CD14-positive monocyte (primary cell): Measurements from ENCODE around the gene TSGA10IP. TPM values are rescaled to one million over a fixed set of nuclear protein-coding genes. Genes with fewer than 3 reads are reported as not detected.

ENCODE experiments used
- DNase-seq, 3 donors: peaks; one replicate each; pipeline ENCODE4 v3.0.0-alpha.2; 2011 to 2022
- H2AFZ ChIP-seq: 2 replicates; pipeline ENCODE4 v1.6.0; 2012; ENCODE audit warnings: mild to moderate bottlenecking, low read depth, low read length, inconsistent platforms; ENCODE audit not compliant: insufficient read depth, poor library complexity, severe bottlenecking
- H3K27ac ChIP-seq, 2 donors: 1 replicate in 1 of 2; 2 replicates in 1 of 2; pipeline ENCODE4 v1.5.1; 2012 to 2013; ENCODE audit warnings: low read length in 2 of 2, control low read depth in 1 of 2, inconsistent platforms in 1 of 2, low read depth in 1 of 2, mild to moderate bottlenecking in 1 of 2
- H3K27me3 ChIP-seq, 2 donors: one replicate each; pipeline versions ENCODE4 v1.6.0 to v1.6.1; 2011 to 2013; ENCODE audit warnings: low read length in 2 of 2; ENCODE audit not compliant: control insufficient read depth in 2 of 2, insufficient read depth in 2 of 2
- H3K36me3 ChIP-seq, 2 donors: replicated peaks in 1 of 2; 1 replicate in 1 of 2; 2 replicates in 1 of 2; pipeline versions ENCODE4 v1.5.1 to v1.6.1; 2012 to 2013; ENCODE audit warnings: low read length in 2 of 2, control low read depth in 1 of 2, inconsistent platforms in 1 of 2, mild to moderate bottlenecking in 1 of 2; ENCODE audit not compliant: insufficient read depth in 2 of 2, control insufficient read depth in 1 of 2
- H3K4me1 ChIP-seq, 2 donors: 1 replicate in 1 of 2; 2 replicates in 1 of 2; pipeline versions ENCODE4 v1.5.1 to v1.6.1; 2012 to 2013; ENCODE audit warnings: low read length in 2 of 2, control low read depth in 1 of 2, inconsistent platforms in 1 of 2, mild to moderate bottlenecking in 1 of 2, moderate library complexity in 1 of 2; ENCODE audit not compliant: insufficient read depth in 2 of 2, control insufficient read depth in 1 of 2
- H3K4me2 ChIP-seq: replicated peaks from 2 replicates; pipeline ENCODE3; 2012; ENCODE audit warnings: low read length, moderate library complexity, mild to moderate bottlenecking; ENCODE audit not compliant: poor library complexity, severe bottlenecking; ENCODE audit errors: extremely low read depth
- H3K4me3 ChIP-seq, 3 experiments: fragments of 200-600 bp in 1 of 3; sonication (generic) in 1 of 3; replicated peaks in 1 of 3; 1 replicate in 2 of 3; 2 replicates in 1 of 3; pipeline ENCODE4 v1.5.1; 2011 to 2013; ENCODE audit warnings: low read length in 3 of 3, mild to moderate bottlenecking in 3 of 3, control low read depth in 2 of 3, low read depth in 2 of 3, inconsistent platforms in 1 of 3, moderate library complexity in 1 of 3
- H3K79me2 ChIP-seq: 2 replicates; pipeline ENCODE4 v1.6.0; 2012; ENCODE audit warnings: mild to moderate bottlenecking, control low read depth, inconsistent platforms, low read length, moderate library complexity; ENCODE audit not compliant: insufficient read depth
- H3K9ac ChIP-seq: 2 replicates; pipeline ENCODE4 v1.6.0; 2017; ENCODE audit warnings: low read length, mild to moderate bottlenecking; ENCODE audit not compliant: insufficient read depth, poor library complexity, severe bottlenecking
- H3K9me3 ChIP-seq, 2 donors: replicated peaks in 1 of 2; 1 replicate in 1 of 2; 2 replicates in 1 of 2; pipeline versions ENCODE4 v1.5.1 to v1.6.1; 2012 to 2013; ENCODE audit warnings: low read length in 2 of 2, control low read depth in 1 of 2; ENCODE audit not compliant: control insufficient read depth in 1 of 2, insufficient read depth in 1 of 2
- H4K20me1 ChIP-seq: 2 replicates; pipeline ENCODE4 v1.6.0; 2012; ENCODE audit warnings: mild to moderate bottlenecking, low read length, control low read depth, moderate library complexity; ENCODE audit not compliant: insufficient read depth
- H3K27ac Mint-ChIP-seq, 7 donors: one replicate each; pipeline ENCODE4 v1.8.0; 2020; ENCODE audit warnings: mild to moderate bottlenecking in 7 of 7, mixed read lengths in 7 of 7, moderate library complexity in 6 of 7, inconsistent platforms in 2 of 7
- H3K27me3 Mint-ChIP-seq, 3 donors: one replicate each; pipeline ENCODE4 v1.8.0; 2021 to 2022; ENCODE audit warnings: low read depth in 3 of 3, mild to moderate bottlenecking in 3 of 3, mixed read lengths in 3 of 3, moderate library complexity in 3 of 3, inconsistent platforms in 1 of 3
- H3K36me3 Mint-ChIP-seq, 2 donors: one replicate each; pipeline ENCODE4 v1.8.0; 2020; ENCODE audit warnings: mixed read lengths in 2 of 2, inconsistent platforms in 1 of 2, mild to moderate bottlenecking in 1 of 2
- H3K4me1 Mint-ChIP-seq: one replicate; pipeline ENCODE4 v1.8.0; 2020; ENCODE audit warnings: mild to moderate bottlenecking, mixed read lengths
- H3K4me3 Mint-ChIP-seq, 2 donors: one replicate each; pipeline ENCODE4 v1.8.0; 2020; ENCODE audit warnings: mild to moderate bottlenecking in 2 of 2, mixed read lengths in 2 of 2, moderate library complexity in 1 of 2
- H3K9me3 Mint-ChIP-seq, 7 donors: one replicate each; pipeline ENCODE4 v1.8.0; 2020 to 2022; ENCODE audit warnings: mixed read lengths in 7 of 7, mild to moderate bottlenecking in 6 of 7, moderate library complexity in 6 of 7, inconsistent platforms in 2 of 7
- whole genome bisulfite sequencing: methylation state at CpG from one replicate; pipeline ENCODE4 v1.1.5; 2013; ENCODE audit warnings: missing lambda C conversion rate; ENCODE audit not compliant: insufficient coverage; 5-methylcytosine and 5-hydroxymethylcytosine counted together
- intact Hi-C, 2 donors: fragments of 100-400 bp; cut with micrococcal nuclease; formaldehyde crosslinking; loops; one replicate each; pipeline versions ENCODE4 v1.15.0 to v1.15.1; 2023
- polyA plus RNA-seq, 3 donors: library from polyadenylated mRNA; depleted of rRNA in 1 of 3; unstranded in 2 of 3; stranded (reverse) in 1 of 3; fragments of 300-500 nt in 2 of 3; fragments of >200 nt in 1 of 3; fragmentation: Illumina TruSeq in 2 of 3; gene quantifications; 1 replicate in 2 of 3; 2 replicates in 1 of 3; pipeline ENCODE4 v1.2.3, GENCODE V29; 2012 to 2021
- TF ChIP-seq, protein P1 (sequence below): fragments of 200-600 bp; IDR thresholded peaks from one replicate; pipeline ENCODE4 v1.8.0; 2022; ENCODE audit warnings: antibody characterized with exemption, mild to moderate bottlenecking

TSGA10IP gene
- polyA plus RNA-seq, 3 donors = 0.67 to 0.71 TPM; not detected in 1

DNA sequence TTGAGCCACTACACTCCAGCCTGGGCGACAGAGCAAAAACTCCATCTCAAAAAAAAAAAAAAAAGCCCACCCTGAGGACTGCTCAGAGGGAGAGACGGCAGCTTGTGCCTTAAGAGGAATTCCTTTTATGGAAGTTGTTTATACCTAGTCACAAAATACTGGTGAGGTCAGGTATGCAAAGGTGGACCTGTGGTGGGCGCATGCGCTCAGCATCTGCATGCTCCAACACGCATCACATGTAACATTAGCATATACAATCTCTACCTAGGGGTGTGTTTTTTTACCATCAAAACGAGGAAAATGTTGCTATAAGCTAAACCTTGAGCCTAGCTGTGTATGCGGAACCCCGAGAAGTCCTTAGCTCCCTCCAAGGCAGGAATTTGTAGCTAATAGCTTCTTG is 9.5 kb downstream of the TSGA10IP start:
- intact Hi-C loops = no loop called here
- Histone ChIP-seq H3K79me2 (no peaks in the 10 kb centered on the region), H3K27ac (no peak overlapping the region), H3K9me3 (no peaks in the 10 kb centered on the region), H3K36me3 (no peaks in the 10 kb centered on the region), H3K27me3 (no peaks in the 10 kb centered on the region), H2AFZ (no peak overlapping the region), H3K9ac (no peak overlapping the region), H4K20me1 (no peaks in the 10 kb centered on the region), H3K4me1 (peaks cover 4 to 13% of the 10 kb centered on the region in 2 donors), H3K4me3 (no peak overlapping the region), H3K4me2 (no peak overlapping the region)
- Mint-ChIP-seq H3K27ac (no peak overlapping the region), H3K27me3 (peaks cover 7 to 16% (median 8%) of the 10 kb centered on the region in 3 donors), H3K36me3 (no peaks in the 10 kb centered on the region), H3K9me3 (peaks cover 0 to 4% (median 0%) of the 10 kb centered on the region in 7 donors), H3K4me1 (peaks cover 10% of the 10 kb centered on the region), H3K4me3 (no peak overlapping the region)
- TF ChIP-seq, protein P1, sequence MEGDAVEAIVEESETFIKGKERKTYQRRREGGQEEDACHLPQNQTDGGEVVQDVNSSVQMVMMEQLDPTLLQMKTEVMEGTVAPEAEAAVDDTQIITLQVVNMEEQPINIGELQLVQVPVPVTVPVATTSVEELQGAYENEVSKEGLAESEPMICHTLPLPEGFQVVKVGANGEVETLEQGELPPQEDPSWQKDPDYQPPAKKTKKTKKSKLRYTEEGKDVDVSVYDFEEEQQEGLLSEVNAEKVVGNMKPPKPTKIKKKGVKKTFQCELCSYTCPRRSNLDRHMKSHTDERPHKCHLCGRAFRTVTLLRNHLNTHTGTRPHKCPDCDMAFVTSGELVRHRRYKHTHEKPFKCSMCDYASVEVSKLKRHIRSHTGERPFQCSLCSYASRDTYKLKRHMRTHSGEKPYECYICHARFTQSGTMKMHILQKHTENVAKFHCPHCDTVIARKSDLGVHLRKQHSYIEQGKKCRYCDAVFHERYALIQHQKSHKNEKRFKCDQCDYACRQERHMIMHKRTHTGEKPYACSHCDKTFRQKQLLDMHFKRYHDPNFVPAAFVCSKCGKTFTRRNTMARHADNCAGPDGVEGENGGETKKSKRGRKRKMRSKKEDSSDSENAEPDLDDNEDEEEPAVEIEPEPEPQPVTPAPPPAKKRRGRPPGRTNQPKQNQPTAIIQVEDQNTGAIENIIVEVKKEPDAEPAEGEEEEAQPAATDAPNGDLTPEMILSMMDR = no peak
- no peak for DNase-seq
- WGBS = 100% methylated on average over 2 of the region's 8 CpGs

DNA sequence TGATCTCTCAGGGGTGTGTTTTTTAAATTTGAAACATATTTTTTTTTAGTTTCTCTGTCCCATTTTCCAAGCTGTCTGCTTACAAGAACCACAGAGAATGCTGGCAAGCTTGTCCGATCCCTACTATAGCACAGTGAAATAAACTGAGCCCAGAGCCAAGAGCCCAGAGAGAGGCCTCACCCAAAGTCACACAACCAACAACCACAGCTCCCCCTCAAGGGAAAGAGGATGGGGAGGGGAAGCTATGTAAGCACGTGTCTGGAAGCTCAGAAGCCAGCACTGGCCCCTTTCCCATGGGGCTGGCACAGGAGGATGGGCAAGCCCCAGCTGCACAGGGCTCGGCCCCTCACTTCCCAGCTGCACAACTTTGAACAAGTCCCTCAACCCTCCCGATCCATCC is 13.0 kb downstream of the TSGA10IP start:
- peaks cover 18% of the 10 kb centered on the region for H3K79me2 ChIP-seq
- H3K36me3 ChIP-seq = no peaks in the 10 kb centered on the region
- H3K27me3 Mint-ChIP-seq = peaks cover 2 to 4% (median 3%) of the 10 kb centered on the region in 3 donors
- H2AFZ ChIP-seq = no peak overlapping the region
- H3K4me1 ChIP-seq = peaks cover 18 to 31% of the 10 kb centered on the region in 2 donors
- H3K9ac ChIP-seq = no peak overlapping the region
- TF ChIP-seq, protein P1 = no peak
- H3K4me2 ChIP-seq = no peak overlapping the region
- DNase-seq = no peak
- no peaks in the 10 kb centered on the region for H3K27me3 ChIP-seq
- H3K27ac ChIP-seq = no peak overlapping the region
- intact Hi-C loops = no loop called here
- H3K4me3 Mint-ChIP-seq = no peak overlapping the region
- no peak overlapping the region for H3K4me3 ChIP-seq
- H4K20me1 ChIP-seq = no peaks in the 10 kb centered on the region
- peaks cover 3 to 4% of the 10 kb centered on the region in 2 donors for H3K36me3 Mint-ChIP-seq
- H3K27ac Mint-ChIP-seq = no peak overlapping the region
- H3K9me3 ChIP-seq = no peaks in the 10 kb centered on the region
- WGBS = no CpG with 5 or more reads among the region's 4 CpGs
- H3K9me3 Mint-ChIP-seq = peaks cover 0 to 2% (median 0%) of the 10 kb centered on the region in 7 donors
- H3K4me1 Mint-ChIP-seq = peaks cover 26% of the 10 kb centered on the region
